ENCODE data around the gene FAM98C. TPM values are rescaled to one million over a fixed set of nuclear protein-coding genes. Genes with fewer than 3 reads are reported as not detected.

FAM98C gene
- total RNA-seq, 1 donor from 2014 or later: 16.2 TPM

- intact Hi-C loops (cut with DNase I): no loop called here
- H3K36me3 ChIP-seq: no peaks in the 10 kb centered on the region
- no peak overlapping the region for H3K27ac ChIP-seq
- no peak for TF ChIP-seq CTCF (IDR thresholded peaks at IDR 0.05)
- no peaks in the 10 kb centered on the region for H3K9me3 ChIP-seq
- ATAC-seq: no peak
- no peak overlapping the region for H3K4me3 ChIP-seq
- no peak for DNase-seq
- no peaks in the 10 kb centered on the region for H3K4me1 ChIP-seq
- H3K27me3 ChIP-seq: no peaks in the 10 kb centered on the region
Observed at GRCh38 chr19:38369584-38369983, 33.3 kb upstream of the FAM98C start.

- intact Hi-C loops (cut with DNase I): no loop called here
- Histone ChIP-seq H3K4me3 (no peak overlapping the region), H3K27ac (no peak overlapping the region), H3K36me3 (no peaks in the 10 kb centered on the region), H3K9me3 (no peaks in the 10 kb centered on the region), H3K4me1 (peaks cover 3% of the 10 kb centered on the region), H3K27me3 (no peaks in the 10 kb centered on the region)
- DNase-seq (no peak), ATAC-seq (no peak)
- TF ChIP-seq CTCF (IDR thresholded peaks at IDR 0.05): no peak
Observed at GRCh38 chr19:38370299-38370698, 32.6 kb upstream of the FAM98C start.

GRCh38 chr19:38371081-38371480 is 31.8 kb upstream of the FAM98C start:
- TF ChIP-seq CTCF (IDR thresholded peaks at IDR 0.05): no peak
- H3K27me3 ChIP-seq: no peaks in the 10 kb centered on the region
- no peaks in the 10 kb centered on the region for H3K9me3 ChIP-seq
- H3K4me3 ChIP-seq: no peak overlapping the region
- no peak overlapping the region for H3K27ac ChIP-seq
- no peak for DNase-seq
- no peaks in the 10 kb centered on the region for H3K36me3 ChIP-seq
- intact Hi-C loops (cut with DNase I): no loop called here
- no peak for ATAC-seq
- H3K4me1 ChIP-seq: peaks cover 10% of the 10 kb centered on the region

GRCh38 chr19:38373907-38374331 is 29.0 kb upstream of the FAM98C start:
- peak overlapping the region; percentile 85 for H3K27ac ChIP-seq
- no peak for TF ChIP-seq CTCF (IDR thresholded peaks at IDR 0.05)
- ATAC-seq: no peak
- peaks cover 14% of the 10 kb centered on the region for H3K36me3 ChIP-seq
- H3K9me3 ChIP-seq: no peaks in the 10 kb centered on the region
- DNase-seq: no peak
- peak overlapping the region; percentile 82 for H3K4me3 ChIP-seq
- intact Hi-C loops (cut with DNase I): no loop called here
- no peaks in the 10 kb centered on the region for H3K27me3 ChIP-seq
- peaks cover 16% of the 10 kb centered on the region for H3K4me1 ChIP-seq

GRCh38 chr19:38374332-38375097 is 28.4 kb upstream of the FAM98C start, which contains the start of gene PSMD8:
Gene PSMD8 (plus strand): TSS chr19:38374571. CDS start chr19:38374602, 31 bp downstream.
- ATAC-seq: peak; percentile 99
- peak; percentile 44 for TF ChIP-seq CTCF (IDR thresholded peaks at IDR 0.05)
- Histone ChIP-seq H3K4me1 (peaks cover 16% of the 10 kb centered on the region), H3K9me3 (no peaks in the 10 kb centered on the region), H3K27ac (peak within 1 kb of the TSS; percentile 89), H3K27me3 (no peaks in the 10 kb centered on the region), H3K4me3 (peak within 1 kb of the TSS; percentile 82), H3K36me3 (peaks cover 19% of the 10 kb centered on the region)
- intact Hi-C loops (cut with DNase I): no loop called here
- DNase-seq: peak; percentile 100
